Measurements from ENCODE around the gene PSMG4.

Gene PSMG4

DNA sequence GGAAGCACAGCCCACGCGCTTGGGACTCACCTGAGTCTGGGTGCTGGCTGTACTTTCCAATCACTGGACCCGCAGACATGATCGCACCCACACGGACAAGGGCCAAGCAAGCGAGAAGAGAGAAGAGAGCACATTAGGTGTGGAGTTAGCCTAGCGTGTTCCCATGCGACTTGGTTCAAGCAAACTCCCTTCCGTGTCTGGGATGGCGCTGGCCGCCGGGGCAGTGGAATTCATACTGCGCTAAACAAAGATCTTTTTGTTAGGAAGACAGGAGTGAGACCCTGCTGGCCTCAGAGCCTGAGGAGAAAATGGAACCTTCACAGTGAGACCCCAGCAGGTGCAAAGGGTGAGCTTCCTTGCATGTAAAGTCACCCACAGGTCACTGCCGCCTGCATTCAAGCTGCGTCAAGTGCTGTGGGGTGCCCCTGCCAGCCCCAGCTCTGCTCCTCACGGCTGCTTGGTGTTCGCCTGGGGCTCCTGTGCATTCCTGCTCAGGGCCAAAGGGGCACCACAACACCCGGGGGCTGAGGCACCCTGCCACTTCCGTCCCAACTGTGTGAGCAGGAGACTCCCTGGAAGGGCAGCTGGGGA, 26.4 kb downstream of the PSMG4 start:
- H3K4me3 ChIP-seq (ENCODE audit: low read depth, low read length), result no peak overlapping the region
- TF ChIP-seq MYC (IDR thresholded peaks at IDR 0.05; ENCODE audit: low read depth, low read length), result no peak
- TF ChIP-seq, protein P1, sequence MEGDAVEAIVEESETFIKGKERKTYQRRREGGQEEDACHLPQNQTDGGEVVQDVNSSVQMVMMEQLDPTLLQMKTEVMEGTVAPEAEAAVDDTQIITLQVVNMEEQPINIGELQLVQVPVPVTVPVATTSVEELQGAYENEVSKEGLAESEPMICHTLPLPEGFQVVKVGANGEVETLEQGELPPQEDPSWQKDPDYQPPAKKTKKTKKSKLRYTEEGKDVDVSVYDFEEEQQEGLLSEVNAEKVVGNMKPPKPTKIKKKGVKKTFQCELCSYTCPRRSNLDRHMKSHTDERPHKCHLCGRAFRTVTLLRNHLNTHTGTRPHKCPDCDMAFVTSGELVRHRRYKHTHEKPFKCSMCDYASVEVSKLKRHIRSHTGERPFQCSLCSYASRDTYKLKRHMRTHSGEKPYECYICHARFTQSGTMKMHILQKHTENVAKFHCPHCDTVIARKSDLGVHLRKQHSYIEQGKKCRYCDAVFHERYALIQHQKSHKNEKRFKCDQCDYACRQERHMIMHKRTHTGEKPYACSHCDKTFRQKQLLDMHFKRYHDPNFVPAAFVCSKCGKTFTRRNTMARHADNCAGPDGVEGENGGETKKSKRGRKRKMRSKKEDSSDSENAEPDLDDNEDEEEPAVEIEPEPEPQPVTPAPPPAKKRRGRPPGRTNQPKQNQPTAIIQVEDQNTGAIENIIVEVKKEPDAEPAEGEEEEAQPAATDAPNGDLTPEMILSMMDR (IDR thresholded peaks at IDR 0.05; ENCODE audit: low read depth, low read length), result no peak
- no peak for TF ChIP-seq MAX (IDR thresholded peaks at IDR 0.05; ENCODE audit: low read depth, low read length)
- TF ChIP-seq POLR2A (IDR thresholded peaks at IDR 0.05; ENCODE audit: extremely low read depth, insufficient read length), result no peak
- no peak for DNase-seq (ENCODE audit: low read depth)

DNA sequence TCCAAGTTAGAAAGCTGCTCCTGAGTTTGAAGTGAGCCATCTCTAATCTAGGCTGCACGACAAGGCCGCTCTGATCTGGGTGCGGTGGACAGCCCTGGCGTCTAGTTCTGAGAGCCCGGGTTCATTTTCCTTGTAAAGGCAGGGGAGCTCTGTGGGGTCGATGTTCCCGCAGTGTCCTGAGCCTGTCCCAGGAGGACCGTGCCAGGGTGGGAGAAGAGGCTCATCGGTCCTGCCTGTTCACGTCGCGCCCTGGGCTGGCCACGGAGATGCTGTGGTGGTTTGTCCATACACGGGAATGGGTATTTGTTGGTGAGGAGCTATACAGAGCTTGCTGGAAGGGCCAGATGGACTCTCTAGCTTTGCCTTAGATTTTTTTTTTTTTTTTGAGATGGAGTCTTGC, 27.0 kb downstream of the PSMG4 start:
- H3K4me3 ChIP-seq (ENCODE audit: low read depth, low read length), result no peak overlapping the region
- DNase-seq (ENCODE audit: low read depth), result no peak
- no peak for TF ChIP-seq MYC (IDR thresholded peaks at IDR 0.05; ENCODE audit: low read depth, low read length)
- TF ChIP-seq POLR2A (IDR thresholded peaks at IDR 0.05; ENCODE audit: extremely low read depth, insufficient read length), result no peak
- TF ChIP-seq, protein P1 (IDR thresholded peaks at IDR 0.05; ENCODE audit: low read depth, low read length), result no peak
- no peak for TF ChIP-seq MAX (IDR thresholded peaks at IDR 0.05; ENCODE audit: low read depth, low read length)

DNA sequence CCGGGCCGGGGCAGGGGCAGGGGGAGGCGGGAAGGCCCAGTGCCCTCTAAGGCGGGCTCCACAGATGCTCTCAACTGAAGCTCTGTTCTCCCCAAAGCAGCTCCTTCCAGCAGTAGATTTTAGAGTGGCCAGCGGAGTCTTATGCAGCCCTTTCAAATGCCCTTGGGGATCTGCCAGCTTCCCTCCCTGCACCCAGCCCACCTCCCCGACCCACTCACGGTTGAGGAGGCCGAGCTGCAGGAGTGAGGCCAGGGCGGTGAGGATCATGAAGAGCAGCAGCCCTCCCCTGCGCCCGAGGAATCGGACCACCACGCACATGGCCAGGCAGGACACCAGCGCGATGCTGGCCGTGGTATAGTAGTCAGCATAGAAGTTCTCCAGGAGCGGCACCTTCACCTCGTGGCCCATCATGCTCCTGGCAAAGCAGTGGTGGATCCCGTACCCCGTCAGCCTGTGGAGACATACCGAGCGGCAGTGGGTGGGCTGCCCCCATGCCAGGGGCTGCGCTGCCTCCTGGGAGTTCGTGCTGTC, 28.0 kb downstream of the PSMG4 start:
- no peak overlapping the region for H3K4me3 ChIP-seq (ENCODE audit: low read depth, low read length)
- no peak for DNase-seq (ENCODE audit: low read depth)
- TF ChIP-seq, protein P1 (IDR thresholded peaks at IDR 0.05; ENCODE audit: low read depth, low read length), result no peak
- TF ChIP-seq MAX (IDR thresholded peaks at IDR 0.05; ENCODE audit: low read depth, low read length) (no peak), POLR2A (IDR thresholded peaks at IDR 0.05; ENCODE audit: extremely low read depth, insufficient read length) (no peak), MYC (IDR thresholded peaks at IDR 0.05; ENCODE audit: low read depth, low read length) (no peak)

- no peak overlapping the region for H3K4me3 ChIP-seq (ENCODE audit: low read depth, low read length)
- TF ChIP-seq MYC (IDR thresholded peaks at IDR 0.05; ENCODE audit: low read depth, low read length), result no peak
- TF ChIP-seq MAX (IDR thresholded peaks at IDR 0.05; ENCODE audit: low read depth, low read length), result no peak
- TF ChIP-seq, protein P1 (IDR thresholded peaks at IDR 0.05; ENCODE audit: low read depth, low read length), result no peak
- TF ChIP-seq POLR2A (IDR thresholded peaks at IDR 0.05; ENCODE audit: extremely low read depth, insufficient read length), result no peak
- no peak for DNase-seq (ENCODE audit: low read depth)
Measured at GRCh38 chr6:3287308-3287707, 28.6 kb downstream of the PSMG4 start.

DNA sequence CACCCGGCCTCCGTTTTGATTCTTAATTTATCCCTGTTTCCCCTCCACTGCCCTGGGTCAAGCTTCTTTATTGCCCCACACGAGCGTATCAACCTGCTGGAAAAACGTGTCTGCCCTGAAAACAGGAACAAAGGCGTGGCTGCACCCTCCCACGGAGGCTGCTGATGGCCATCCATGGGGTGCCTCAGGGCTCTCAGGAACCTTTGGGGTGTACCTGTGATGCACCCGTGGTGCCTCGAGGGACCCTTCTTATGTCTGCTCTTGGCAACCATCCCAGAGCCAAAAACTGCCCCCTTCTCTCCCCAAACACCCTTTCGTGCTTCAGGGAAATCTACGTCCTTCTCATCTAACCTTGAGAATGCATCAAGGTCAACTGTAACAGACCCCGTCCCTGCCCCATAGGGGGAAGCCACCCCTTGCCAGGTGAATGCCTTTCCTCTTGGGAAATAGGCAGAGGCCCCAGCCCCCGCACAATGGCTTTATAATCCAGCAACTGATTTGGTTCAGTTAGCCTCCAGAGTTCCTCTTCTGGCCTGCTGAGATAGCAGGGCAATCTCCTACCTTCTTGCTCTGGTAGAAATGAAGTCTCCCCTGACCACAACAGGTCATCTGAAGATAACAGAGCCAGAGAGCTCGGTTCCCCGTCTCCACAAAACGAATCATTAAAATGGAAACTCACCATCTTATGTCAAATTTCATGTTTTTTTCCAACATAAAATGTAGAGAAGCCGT, 29.4 kb downstream of the PSMG4 start:
- H3K4me3 ChIP-seq (ENCODE audit: low read depth, low read length), result no peak overlapping the region
- TF ChIP-seq MYC (IDR thresholded peaks at IDR 0.05; ENCODE audit: low read depth, low read length) (no peak), POLR2A (IDR thresholded peaks at IDR 0.05; ENCODE audit: extremely low read depth, insufficient read length) (no peak), MAX (IDR thresholded peaks at IDR 0.05; ENCODE audit: low read depth, low read length) (no peak)
- TF ChIP-seq, protein P1 (IDR thresholded peaks at IDR 0.05; ENCODE audit: low read depth, low read length), result no peak
- no peak for DNase-seq (ENCODE audit: low read depth)

Measured in NB4 (cell line).